ENCODE data around the gene ITGAV. TPM values are rescaled to one million over a fixed set of nuclear protein-coding genes. Genes with fewer than 3 reads are reported as not detected.

Gene ITGAV
- total RNA-seq, 2 experiments from 2014 or later = 4.7 to 7.5 TPM

- no peak for TF ChIP-seq CTCF (IDR thresholded peaks at IDR 0.05)
- intact Hi-C loops (cut with micrococcal nuclease) = no loop called here
- Mint-ChIP-seq H3K27ac (no peak overlapping the region), H3K36me3 (ENCODE audit: low read depth) (no peaks in the 10 kb centered on the region), H3K4me1 (ENCODE audit: low read depth) (no peaks in the 10 kb centered on the region), H3K27me3 (peaks cover 4% of the 10 kb centered on the region), H3K4me3 (no peak overlapping the region), H3K9me3 (no peaks in the 10 kb centered on the region)
- ATAC-seq = no peak
- ChIA-PET CTCF (no interaction called here), POLR2A (no interaction called here)
- DNase-seq = no peak
Measured at GRCh38 chr2:186713691-186714090, 123.8 kb downstream of the ITGAV start.

- ChIA-PET POLR2A (no interaction called here), CTCF (no interaction called here)
- Mint-ChIP-seq H3K27me3 (peaks cover 3% of the 10 kb centered on the region), H3K36me3 (ENCODE audit: low read depth) (no peaks in the 10 kb centered on the region), H3K4me3 (no peak overlapping the region), H3K4me1 (ENCODE audit: low read depth) (no peaks in the 10 kb centered on the region), H3K27ac (no peak overlapping the region), H3K9me3 (no peaks in the 10 kb centered on the region)
- intact Hi-C loops (cut with micrococcal nuclease) = no loop called here
- TF ChIP-seq CTCF (IDR thresholded peaks at IDR 0.05) = no peak
- no peak for DNase-seq
- ATAC-seq = no peak
Measured at GRCh38 chr2:186714611-186715010, 124.8 kb downstream of the ITGAV start.

- CTCF ChIA-PET = no interaction called here
- intact Hi-C loops (cut with micrococcal nuclease) = no loop called here
- no peak overlapping the region for H3K27ac Mint-ChIP-seq
Measured at GRCh38 chr2:186716004-186716403, 126.1 kb downstream of the ITGAV start.

GRCh38 chr2:186716899-186717298 lies 127.0 kb downstream of the ITGAV start:
- H3K27me3 Mint-ChIP-seq = peaks cover 3% of the 10 kb centered on the region
- no peak for ATAC-seq
- CTCF ChIA-PET = no interaction called here
- no peak for TF ChIP-seq CTCF (IDR thresholded peaks at IDR 0.05)
- no peaks in the 10 kb centered on the region for H3K4me1 Mint-ChIP-seq (ENCODE audit: low read depth)
- POLR2A ChIA-PET = no interaction called here
- no peaks in the 10 kb centered on the region for H3K9me3 Mint-ChIP-seq
- no peak for DNase-seq
- no peaks in the 10 kb centered on the region for H3K36me3 Mint-ChIP-seq (ENCODE audit: low read depth)
- no peak overlapping the region for H3K27ac Mint-ChIP-seq
- H3K4me3 Mint-ChIP-seq = no peak overlapping the region
- intact Hi-C loops (cut with micrococcal nuclease) = no loop called here

More at GRCh38 chr2:186716004-186716403, 126.1 kb downstream of the ITGAV start:
- POLR2A ChIA-PET = no interaction called here
- Mint-ChIP-seq H3K27me3 (peaks cover 3% of the 10 kb centered on the region), H3K4me3 (no peak overlapping the region), H3K9me3 (no peaks in the 10 kb centered on the region), H3K36me3 (ENCODE audit: low read depth) (no peaks in the 10 kb centered on the region), H3K4me1 (ENCODE audit: low read depth) (no peaks in the 10 kb centered on the region)
- ATAC-seq (no peak), DNase-seq (no peak)
- no peak for TF ChIP-seq CTCF (IDR thresholded peaks at IDR 0.05)

- no peak for TF ChIP-seq CTCF (IDR thresholded peaks at IDR 0.05)
- ChIA-PET CTCF (no interaction called here), POLR2A (no interaction called here)
- H3K9me3 Mint-ChIP-seq = no peaks in the 10 kb centered on the region
- intact Hi-C loops (cut with micrococcal nuclease) = no loop called here
- H3K27ac Mint-ChIP-seq = no peak overlapping the region
- no peaks in the 10 kb centered on the region for H3K36me3 Mint-ChIP-seq (ENCODE audit: low read depth)
- ATAC-seq (no peak), DNase-seq (no peak)
- peaks cover 3% of the 10 kb centered on the region for H3K27me3 Mint-ChIP-seq
- no peaks in the 10 kb centered on the region for H3K4me1 Mint-ChIP-seq (ENCODE audit: low read depth)
- H3K4me3 Mint-ChIP-seq = no peak overlapping the region
Measured at GRCh38 chr2:186717320-186718007, 127.6 kb downstream of the ITGAV start.
